Measurements from ENCODE around the gene LYZL4.
A peak's percentile ranks its signal among the peaks of the same experiment; 100 is the strongest.

The LYZL4 gene

DNA sequence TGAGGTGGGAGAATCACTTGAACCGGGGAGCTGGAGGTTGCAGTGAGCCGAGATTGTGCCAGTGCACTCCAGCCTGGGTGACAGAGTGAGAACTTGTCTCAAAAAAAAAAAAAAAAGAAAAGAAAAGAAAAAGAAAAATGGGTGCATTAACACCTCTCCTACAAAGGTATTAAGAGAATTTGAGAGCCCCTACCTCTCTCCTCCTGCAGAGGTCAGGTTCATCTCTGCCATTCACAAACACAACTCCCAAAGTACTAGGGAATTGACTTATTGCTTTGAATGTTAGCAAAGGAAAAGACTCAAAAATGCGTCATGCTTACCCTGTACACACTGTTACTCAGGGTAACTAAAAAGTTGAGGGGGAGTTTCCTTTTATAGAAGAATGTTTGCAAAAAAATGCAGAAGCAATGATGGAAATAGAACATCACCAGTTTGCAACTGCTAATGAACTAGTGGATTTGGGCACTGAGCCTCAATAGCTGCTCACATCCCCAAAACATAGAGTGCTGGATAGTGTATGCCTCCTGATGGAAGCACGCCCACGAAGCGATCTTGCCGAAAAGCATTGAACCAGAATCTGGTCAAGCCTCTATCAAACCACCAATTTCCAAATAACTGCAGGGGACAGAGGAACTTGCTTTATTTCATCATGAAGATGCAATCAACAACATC lies 15.5 kb upstream of the LYZL4 start:
- no peak for DNase-seq

DNA sequence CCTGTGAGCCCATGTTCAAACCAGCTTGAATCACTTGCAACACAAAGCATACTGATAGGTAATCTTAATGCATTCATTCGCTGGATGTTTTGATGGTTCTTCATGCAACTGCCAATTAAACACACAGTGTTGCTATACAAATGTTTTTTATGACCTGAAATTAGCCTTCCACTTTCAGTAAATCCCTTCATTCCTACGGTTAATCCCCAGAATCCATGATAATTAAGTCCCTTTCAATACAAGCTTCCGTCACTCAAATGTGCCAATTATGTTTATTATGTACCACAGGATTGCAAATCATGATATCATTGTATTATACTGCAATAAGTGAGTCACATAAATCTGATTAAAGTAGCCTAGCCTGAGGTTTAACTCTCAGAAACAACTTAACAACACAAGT lies 14.5 kb upstream of the LYZL4 start:
- DNase-seq = no peak

DNA sequence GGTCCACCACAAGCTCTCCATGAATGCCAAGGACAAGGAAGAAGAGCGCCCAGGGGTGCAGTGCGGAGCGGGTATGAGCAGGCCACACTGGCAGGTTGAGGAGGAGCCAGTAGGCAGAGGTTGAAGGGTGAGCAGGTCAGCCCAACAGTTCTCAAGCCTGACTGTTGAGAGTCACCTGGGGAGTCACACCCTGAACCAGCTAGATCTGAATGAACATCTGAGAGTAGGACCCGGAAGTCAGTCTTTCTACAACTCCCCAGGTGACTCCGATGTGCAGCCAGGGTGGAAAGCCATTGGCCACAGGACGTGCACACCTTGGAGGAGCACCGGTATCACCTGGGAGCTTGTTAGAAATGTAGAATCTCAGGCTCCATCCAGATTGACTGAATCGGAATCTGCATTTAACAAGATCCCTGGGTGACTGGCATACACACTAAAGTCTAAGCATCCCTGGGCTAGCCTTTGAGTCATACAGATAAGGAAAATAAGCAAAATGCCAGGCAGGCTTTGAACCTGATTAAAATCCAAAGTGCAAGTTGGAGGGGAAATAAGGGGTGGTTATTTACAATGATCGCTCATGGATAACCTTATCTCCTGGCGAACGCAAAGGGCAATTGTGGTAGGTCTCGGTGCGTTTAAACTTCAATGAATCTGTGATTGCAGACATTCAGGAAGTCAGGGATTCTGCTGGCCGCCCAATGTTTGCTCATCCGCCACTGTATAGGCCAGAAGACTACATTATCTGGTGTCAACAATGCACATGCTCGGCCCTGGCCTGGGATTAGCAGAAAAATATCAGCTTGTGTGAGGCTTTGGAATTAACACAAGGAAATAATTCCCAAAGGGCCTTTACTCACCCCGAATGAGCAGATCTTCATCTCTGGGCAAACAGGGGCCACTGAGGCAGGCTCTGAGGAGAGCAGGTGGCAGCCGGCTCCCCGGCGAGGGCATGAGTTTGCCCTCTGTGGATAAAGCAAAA lies 11.7 kb upstream of the LYZL4 start:
- DNase-seq = no peak

DNA sequence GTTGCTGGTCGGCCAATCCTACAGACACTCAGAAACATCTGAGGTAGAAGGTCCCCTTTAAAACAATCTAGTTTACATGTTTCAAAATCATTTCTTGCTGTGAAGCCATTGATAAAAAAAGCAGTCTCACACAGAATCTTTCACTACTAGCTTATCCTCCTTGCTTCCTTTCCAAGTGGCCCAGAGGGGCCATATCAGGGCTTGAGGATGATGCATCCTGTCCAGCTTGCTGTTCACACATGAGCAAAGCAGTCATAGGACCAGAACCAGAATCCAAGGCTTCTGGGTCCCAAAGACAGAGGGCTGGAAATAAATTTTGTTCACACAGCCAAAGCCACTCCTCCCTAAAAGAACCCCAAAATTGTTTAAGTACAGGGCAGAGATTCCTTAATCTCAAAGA lies 9.2 kb upstream of the LYZL4 start:
- DNase-seq = no peak

DNA sequence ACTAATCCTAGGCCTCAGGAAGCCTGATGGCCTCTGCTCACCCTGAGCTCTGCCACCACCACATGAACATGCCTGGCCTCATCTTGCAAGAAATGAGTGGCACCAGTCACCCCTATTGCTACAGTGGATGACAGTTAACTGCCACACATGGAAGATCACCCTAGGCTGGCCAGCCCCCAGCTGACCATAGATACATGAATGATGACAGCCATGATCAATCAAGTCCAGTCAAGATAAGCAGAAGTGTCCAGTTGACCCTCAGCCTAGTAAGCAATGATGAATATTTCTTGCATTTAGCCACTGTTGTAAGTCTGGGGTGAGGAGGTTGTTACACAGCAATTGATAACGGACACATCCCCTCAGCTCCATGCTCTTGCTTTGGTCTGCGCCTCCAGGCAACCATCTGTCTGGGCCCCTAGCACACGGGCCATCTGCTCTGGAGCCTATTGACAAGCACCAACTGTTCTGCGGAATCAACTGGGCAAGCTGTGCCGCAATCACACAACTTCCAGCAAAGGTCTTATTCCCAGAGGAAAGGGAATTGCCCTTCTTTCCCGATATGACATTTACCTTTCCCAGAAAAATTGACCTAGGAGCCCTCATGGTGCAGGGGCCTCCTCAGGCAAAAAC lies 2.2 kb upstream of the LYZL4 start:
- DNase-seq = no peak

DNA sequence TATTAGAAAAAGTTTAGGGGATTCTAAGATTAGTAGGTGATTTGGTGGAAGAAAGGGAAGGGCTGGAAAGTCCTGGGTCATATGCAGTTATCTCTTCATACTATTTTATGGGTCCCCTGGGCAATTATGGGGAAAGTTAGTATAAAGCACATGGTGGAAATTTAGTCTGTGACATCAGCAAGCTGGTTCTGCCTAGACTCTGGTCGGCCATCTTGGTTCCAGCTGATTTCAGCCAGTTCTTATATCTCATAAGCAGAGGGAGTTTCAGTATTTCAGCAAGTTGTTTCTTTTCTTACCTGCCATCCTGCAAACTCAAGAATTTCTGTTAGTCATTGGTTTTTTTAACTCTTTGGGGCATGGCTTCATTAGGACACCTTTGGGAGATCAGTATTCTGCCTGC lies 1.0 kb upstream of the LYZL4 start:
- DNase-seq = no peak

DNA sequence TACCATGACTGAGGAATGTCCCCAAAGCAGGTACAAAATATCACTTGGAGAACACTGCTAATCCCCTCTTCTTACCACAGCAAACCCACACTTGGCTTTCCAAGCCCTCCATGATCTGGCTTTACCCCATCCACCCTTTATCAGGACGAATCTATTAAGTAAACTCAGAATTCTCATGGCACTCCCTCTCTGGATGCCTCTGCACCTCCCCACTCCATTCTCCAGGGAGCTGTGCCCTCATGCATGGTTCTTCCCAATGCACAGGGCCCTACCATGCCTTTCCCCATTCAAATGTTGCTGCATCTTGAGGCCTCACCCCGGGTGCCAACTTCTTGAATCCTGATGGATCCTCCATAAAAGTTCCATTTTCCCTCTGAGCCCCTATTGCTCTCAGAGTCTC lies 2.3 kb downstream of the LYZL4 start:
- DNase-seq = no peak

DNA sequence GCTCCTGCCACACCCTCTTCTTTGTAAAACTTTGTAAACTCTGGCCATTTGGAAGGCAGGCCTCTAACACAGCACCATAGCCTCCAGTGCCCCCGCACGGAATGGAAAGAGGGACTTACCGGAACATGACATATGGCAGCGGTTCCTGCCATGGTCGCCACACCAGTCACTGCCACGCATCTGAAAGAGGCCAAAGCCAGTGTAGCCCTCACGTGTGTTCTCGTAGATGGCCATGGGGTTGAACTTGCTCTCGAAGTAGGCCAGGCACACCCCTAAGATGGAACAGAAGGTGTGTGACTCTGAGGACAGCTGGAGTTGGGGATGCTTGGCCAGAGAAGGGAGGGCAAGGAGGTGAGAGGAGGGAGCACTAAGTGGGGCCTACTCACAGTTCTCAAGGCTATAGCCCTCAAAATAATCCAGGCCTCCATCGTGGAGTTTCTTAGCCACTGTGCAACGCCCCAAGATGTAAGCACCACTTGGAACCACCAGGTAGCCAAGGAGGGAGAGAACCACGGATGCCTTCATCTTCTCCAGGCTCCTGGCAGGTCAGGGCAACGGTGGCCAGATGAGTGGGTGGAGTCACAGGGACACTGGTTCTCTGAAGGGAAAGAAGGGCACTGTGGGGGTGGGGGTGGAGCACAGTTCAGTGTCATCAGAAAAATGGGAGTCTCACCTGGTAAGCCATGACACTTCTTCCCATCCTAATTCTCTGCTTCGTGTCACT lies 3.5 kb downstream of the LYZL4 start:
- DNase-seq = no peak

DNA sequence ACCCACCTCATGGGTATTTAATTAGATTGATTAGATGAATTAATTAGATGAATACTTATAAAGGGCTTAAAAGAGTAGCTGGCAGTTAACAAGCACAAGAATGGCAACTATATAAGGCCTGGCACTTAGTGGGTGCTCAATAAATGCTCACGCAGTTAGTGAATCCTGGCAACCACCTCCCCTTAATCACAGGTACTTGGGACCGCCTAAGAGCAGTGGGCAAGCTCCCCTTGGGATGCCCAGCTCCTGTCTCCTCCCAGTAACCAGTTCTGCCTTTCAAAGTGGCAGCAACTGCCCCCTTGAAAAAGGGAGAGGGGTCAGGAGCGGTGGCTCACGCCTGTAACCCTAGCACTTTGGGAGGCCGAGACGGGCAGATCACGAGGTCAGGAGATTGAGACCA lies 4.6 kb downstream of the LYZL4 start:
- DNase-seq = no peak

DNA sequence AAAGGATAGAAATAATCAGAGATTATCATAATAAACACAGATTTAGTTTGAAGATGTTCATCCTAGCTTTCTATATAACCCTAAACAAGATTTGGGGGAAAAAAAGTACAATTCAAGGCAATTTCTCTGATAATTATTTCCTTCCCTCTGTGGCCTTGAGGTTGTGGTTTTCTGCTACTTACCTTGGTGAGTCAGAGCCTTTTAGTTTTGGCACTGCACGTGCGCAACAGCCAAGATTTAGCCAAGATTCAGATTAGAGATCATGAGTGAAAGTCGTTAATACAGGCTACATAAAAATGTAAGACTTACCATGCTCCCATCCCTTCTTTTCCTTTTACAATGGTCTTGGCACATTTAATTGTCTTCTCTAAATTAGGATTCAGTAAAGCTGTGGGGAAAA lies 6.7 kb downstream of the LYZL4 start:
- no peak for DNase-seq

DNA sequence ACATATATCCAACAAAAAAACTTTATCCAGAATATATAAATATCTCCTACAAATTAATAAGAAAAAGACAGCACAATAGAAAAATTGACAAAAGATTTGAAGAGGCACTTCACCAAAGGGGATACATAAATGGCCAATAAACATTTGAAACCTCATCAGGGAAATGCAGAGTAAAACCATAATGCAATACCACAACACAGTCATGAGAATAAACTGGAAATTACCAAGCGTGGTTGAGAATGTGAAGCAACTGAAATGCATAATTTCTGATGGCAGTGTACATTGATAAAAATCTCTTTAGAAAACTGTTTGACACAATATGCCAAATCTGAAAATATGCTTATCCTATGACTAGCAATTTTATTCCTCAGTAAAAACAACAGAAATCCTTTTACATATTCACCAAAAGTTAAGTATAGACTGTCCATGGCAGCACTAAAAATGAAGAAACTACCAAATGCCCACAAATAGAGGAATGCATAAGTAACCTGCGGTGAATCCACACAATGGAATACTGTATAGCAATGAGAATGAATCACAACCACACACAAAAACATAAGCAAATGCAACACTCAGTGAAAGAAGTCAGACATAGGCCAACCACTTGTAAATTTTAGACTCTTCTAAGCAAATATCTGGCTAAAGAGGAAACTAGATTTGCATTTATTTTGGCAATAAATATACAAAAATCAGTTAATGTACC lies 7.9 kb downstream of the LYZL4 start:
- no peak for DNase-seq

DNA sequence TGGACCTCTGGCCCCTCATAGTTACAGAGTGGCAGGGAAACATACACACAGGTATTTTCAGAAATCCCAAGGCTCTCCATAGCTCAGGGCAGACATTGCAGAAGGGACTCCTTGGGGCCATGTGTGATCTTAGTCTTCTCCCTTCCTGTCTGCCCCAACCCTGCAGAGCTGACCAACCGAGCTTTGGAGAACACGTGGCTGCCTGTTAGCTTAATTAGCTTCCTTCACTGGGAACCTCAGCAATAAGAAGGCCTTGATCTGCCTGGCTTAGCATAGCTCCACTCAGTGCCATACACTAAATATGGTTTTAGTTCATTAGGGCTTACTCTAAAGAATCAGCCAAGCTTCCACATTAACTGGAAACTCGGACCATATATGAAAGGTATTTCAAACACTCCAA lies 12.3 kb downstream of the LYZL4 start:
- DNase-seq = no peak

DNA sequence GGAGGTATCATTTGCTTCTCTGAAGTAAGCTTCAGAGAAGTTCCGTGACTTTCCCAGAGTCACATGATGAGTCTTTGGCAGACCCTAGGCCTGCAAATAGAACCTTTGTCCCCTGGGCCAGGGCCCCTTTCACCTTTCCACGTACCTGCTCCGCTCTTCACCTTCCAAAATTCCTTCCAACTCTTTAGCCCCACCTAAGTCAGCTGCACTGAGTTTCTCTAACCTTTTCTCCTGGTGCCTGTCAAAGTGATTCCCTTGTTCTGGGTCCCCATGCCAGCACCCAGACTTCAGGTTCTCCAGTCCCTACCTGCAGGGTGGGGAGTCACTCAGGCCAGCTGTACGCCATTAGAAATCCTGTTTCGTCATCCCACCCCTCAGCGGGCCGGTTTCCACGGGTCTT lies 12.8 kb downstream of the LYZL4 start:
- no peak for DNase-seq

DNA sequence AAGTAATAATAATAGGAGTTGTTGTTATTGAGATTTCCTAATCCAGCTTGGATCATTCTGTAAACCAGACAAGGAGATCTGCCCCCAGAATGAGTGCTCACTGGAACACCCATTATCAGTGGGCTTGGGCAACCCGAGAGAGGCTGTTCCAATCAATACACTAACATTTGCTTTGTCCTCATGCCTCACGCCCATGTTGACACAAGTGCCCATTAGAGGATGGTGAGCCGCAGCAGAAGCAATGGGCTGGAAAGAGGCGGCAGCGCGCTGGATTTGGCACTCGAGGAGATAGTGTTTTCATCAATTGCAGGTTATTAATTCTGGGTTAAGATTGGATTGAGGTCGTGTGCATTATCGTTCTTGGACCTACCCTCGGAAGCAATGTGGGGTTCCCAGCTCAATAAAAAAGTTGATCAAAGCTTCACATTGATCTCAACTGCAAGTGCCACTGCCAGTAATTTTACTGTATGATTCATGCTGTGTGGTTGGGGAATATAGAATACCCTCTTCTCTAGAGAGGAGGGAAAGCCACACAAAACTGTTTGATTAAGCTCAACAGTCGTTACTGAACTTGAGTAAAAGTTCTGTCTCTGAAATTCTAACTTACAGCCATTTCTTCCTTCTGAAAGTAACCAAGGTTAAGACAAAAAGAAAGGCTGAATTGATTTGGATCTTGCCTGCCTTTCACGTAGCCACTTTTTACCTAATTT lies 15.7 kb downstream of the LYZL4 start:
- peak; percentile 88 for DNase-seq

DNA sequence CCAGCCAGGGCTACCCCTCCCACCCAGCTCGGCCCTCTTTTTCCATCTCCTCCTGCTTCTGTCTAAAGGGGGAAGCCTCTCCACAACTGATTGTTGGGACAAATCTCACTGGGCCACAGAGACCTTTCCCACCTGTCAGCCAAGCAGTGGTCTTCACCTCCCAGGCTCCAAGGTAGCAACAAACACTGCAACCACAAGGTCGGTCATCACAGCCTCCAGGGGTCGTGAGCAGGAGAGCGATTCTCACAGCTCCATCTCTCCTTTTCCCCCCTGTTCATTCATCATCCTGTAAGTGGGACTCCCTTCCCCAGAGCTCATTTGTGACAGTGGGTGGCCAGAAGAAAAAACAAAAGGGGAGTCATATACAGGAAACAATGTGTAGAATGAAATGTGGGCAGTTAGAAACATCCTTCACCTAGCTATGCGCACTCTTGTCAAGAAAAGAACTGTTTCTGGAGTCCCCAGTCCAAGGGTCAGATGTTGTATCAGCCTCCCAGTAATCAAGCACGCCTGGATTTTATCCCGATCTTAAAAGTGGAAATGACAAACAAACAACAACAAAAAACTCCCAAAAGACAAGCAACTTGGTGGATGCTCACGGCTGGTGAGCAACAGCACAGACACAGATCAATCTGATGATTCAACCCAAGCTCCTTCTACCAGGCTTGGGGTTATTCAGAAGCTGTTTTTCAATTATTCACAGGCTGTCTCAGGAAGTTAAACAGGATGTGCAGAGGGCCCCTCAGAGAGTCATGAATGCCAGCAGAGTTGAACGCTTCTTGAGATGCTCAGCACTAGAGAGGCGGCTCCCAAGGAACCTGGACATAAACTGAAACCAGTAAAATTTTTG lies 22.4 kb downstream of the LYZL4 start:
- DNase-seq = no peak

DNA sequence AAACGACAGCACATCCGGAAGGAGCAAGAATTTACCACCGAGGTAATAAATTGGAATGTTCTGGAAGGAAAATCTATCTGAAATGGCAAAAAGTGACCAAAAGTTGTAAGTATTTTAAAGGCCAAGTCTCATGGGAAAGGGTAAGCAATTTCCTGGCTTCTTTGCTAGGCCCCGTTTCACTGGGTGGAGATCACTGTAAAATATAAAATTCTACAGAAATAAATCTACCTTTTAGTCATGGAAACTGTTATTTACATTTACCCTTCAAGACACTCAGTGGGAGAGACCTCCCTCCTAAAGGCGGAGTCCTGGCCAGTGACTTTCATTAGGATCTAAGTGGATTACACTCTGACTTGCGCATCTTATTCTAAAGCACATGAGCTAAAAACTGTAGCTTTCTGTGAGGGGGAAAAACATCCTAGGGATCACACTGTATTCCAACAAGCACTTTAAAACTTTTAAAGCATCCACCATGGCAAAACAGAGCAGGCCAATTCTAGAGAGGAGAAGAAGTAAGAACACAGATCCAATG lies 28.8 kb downstream of the LYZL4 start:
- no peak for DNase-seq

DNA sequence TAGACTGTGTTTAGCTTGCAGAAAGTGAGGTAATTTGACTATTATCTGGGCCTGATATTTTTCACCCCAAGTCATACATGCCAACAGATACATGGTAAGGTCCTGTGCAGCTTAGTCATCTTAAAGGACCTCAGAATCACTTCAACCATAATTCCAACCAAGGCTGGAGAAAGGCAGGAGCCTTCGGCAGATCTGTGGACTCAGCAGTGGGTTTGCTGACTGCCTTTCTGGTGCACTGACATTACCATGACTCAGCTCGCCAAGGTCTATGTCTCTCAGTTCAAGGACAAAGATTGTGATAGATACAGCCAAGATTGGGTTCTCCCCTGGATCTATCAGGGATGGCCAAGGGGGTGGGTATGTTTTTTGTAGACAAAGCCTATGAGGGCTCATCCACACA lies 32.7 kb downstream of the LYZL4 start:
- no peak for DNase-seq

DNA sequence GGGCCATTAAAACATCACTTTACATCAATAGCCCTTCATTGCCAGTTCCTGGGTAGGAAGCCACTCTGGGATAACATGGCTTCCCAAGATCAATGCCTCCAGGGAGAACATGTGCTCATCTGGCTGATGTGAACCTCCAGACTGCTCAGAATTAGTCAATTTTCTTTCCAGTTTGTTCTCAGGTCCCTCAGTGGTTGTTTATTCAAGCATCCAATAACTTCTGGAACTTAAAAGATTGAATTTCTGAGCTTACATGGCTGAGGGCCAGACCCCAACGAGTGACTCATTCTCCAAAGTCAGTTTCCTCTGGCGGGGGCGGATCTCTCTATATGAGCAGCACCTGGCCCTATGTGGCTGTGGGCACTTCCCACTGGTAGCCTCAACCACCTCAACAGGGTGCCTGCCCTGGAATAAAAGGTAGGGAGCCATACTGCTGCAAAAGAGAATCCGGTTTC lies 34.0 kb downstream of the LYZL4 start:
- no peak for DNase-seq

DNA sequence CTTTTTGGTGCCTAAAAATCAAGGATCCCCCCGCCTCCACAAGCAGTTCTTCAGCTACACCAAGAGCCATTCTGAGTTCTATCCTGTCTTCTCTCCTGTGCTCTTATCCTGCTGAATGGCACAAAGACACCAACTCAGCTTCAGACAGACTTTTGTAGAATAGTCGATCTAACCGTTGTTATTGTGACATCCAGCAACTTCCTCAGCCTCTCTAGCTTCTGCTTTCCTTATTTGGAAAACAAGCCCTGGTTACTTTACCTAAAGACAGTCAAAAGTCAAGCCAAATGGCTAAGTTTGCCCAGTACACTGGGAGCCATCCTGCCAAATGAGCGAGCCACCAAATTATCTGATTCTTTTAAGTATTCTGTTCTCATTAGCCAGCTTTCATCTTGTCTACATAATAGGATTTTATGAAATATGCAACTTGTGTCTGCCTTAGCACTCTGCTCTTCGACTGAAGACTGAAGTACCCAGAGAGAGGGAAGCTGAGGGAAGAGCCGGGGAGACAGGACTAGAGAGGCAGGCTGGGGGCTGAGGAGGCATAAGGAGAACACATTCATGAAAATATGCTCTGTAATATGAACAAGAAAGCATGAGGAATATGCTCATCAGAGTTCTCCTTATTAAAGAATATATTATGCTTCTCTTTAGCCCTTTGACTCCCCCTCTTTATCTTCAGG lies 35.1 kb downstream of the LYZL4 start:
- no peak for DNase-seq

DNA sequence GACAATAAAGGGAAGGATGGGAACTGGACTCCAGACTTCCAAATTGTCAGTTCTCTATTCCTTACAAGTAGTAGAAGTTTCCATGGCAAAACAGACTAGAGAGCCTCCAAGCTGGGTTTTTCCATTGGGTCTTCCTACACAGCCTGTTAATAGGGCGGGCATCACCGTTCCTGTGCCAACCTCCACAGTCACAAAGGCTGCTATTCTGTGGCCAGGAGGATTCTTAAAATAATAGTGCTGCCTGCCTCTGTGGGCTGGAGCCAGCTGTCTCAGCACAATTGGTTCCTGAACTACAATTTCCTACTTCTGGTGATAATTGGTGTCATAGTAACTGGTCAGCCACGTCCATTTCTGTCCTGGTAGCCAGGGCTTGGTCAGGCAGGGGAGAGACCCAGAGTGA lies 38.6 kb downstream of the LYZL4 start:
- DNase-seq = no peak
